Measurements from ENCODE around the gene VHLL. TPM values are rescaled to one million over a fixed set of nuclear protein-coding genes. Genes with fewer than 3 reads are reported as not detected.

The VHLL gene
- total and polyA plus RNA-seq, 4 donors: 0.67 TPM; not detected in 3

GRCh38 chr1:156257711-156258110 is 41.4 kb downstream of the VHLL start:
- WGBS: 90% methylated on average over 2 of the region's 2 CpGs
- Histone ChIP-seq H3K4me1 (ENCODE audit: control insufficient read depth in 4 of 4, insufficient read depth in 4 of 4, low read length in 3 of 4) (peaks cover 0 to 5% (median 2%) of the 10 kb centered on the region in 4 donors), H3K9me3 (ENCODE audit: control insufficient read depth in 4 of 4, low read length in 3 of 4) (no peaks in the 10 kb centered on the region), H3K36me3 (ENCODE audit: control insufficient read depth in 4 of 4, insufficient read depth in 3 of 4, low read depth in 1 of 4, low read length in 3 of 4) (peaks cover 15 to 79% (median 60%) of the 10 kb centered on the region in 4 donors), H3K27me3 (ENCODE audit: control insufficient read depth in 4 of 4, insufficient read depth in 4 of 4, low read length in 3 of 4) (no peaks in the 10 kb centered on the region), H3K4me3 (ENCODE audit: low read depth in 1 of 3, low read length in 3 of 3) (no peak overlapping the region), H3K27ac (ENCODE audit: low read depth in 1 of 2, low read length in 2 of 2) (no peak overlapping the region), H3K9ac (ENCODE audit: low read depth in 1 of 2, low read length in 2 of 2) (no peak overlapping the region)
- DNase-seq (ENCODE audit: low spot score): no peak
- TF ChIP-seq HNF4G (IDR thresholded peaks at IDR 0.05): no peak
- no peak for TF ChIP-seq JUND (IDR thresholded peaks at IDR 0.05)
- no peak for TF ChIP-seq HNF4A (conservative IDR thresholded peaks at IDR 0.05)
- no peak for TF ChIP-seq RXRA (IDR thresholded peaks at IDR 0.05)
- TF ChIP-seq FOXA1 (IDR thresholded peaks at IDR 0.05): no peak
- no peak for TF ChIP-seq TAF1 (conservative IDR thresholded peaks at IDR 0.05)
- no peak for TF ChIP-seq ZBTB33 (IDR thresholded peaks at IDR 0.05)
- TF ChIP-seq ATF3 (IDR thresholded peaks at IDR 0.05): no peak
- TF ChIP-seq REST (IDR thresholded peaks at IDR 0.05): no peak
- TF ChIP-seq CTCF (IDR thresholded peaks at IDR 0.05; ENCODE audit: low read depth, low read length, missing input control): no peak
- no peak for TF ChIP-seq NR2F2 (IDR thresholded peaks at IDR 0.05)
- TF ChIP-seq RAD21 (IDR thresholded peaks at IDR 0.05): no peak
- TF ChIP-seq GABPA (IDR thresholded peaks at IDR 0.05 in 1 of 2, conservative IDR thresholded peaks at IDR 0.05 in 1 of 2): no peak
- TF ChIP-seq YY1 (IDR thresholded peaks at IDR 0.05): no peak
- no peak for TF ChIP-seq FOXA2 (IDR thresholded peaks at IDR 0.05)
- TF ChIP-seq SP1 (IDR thresholded peaks at IDR 0.05): no peak
- no peak for TF ChIP-seq MAX (IDR thresholded peaks at IDR 0.05)

GRCh38 chr1:156253634-156254033 is 45.5 kb downstream of the VHLL start:
- Histone ChIP-seq H3K27ac (ENCODE audit: low read depth in 1 of 2, low read length in 2 of 2) (no peak overlapping the region), H3K4me1 (ENCODE audit: control insufficient read depth in 4 of 4, insufficient read depth in 4 of 4, low read length in 3 of 4) (no peaks in the 10 kb centered on the region), H3K9me3 (ENCODE audit: control insufficient read depth in 4 of 4, low read length in 3 of 4) (no peaks in the 10 kb centered on the region), H3K4me3 (ENCODE audit: low read depth in 1 of 3, low read length in 3 of 3) (no peak overlapping the region), H3K9ac (ENCODE audit: low read depth in 1 of 2, low read length in 2 of 2) (no peak overlapping the region), H3K36me3 (ENCODE audit: control insufficient read depth in 4 of 4, insufficient read depth in 3 of 4, low read depth in 1 of 4, low read length in 3 of 4) (peaks cover 8 to 83% (median 59%) of the 10 kb centered on the region in 4 donors), H3K27me3 (ENCODE audit: control insufficient read depth in 4 of 4, insufficient read depth in 4 of 4, low read length in 3 of 4) (no peaks in the 10 kb centered on the region)
- WGBS: 96% methylated on average over 3 of the region's 3 CpGs
- no peak for DNase-seq (ENCODE audit: low spot score)
- TF ChIP-seq YY1 (IDR thresholded peaks at IDR 0.05): no peak
- no peak for TF ChIP-seq ZBTB33 (IDR thresholded peaks at IDR 0.05)
- no peak for TF ChIP-seq HNF4G (IDR thresholded peaks at IDR 0.05)
- no peak for TF ChIP-seq REST (IDR thresholded peaks at IDR 0.05)
- no peak for TF ChIP-seq MAX (IDR thresholded peaks at IDR 0.05)
- TF ChIP-seq NR2F2 (IDR thresholded peaks at IDR 0.05): no peak
- no peak for TF ChIP-seq GABPA (IDR thresholded peaks at IDR 0.05 in 1 of 2, conservative IDR thresholded peaks at IDR 0.05 in 1 of 2)
- no peak for TF ChIP-seq RAD21 (IDR thresholded peaks at IDR 0.05)
- TF ChIP-seq FOXA2 (IDR thresholded peaks at IDR 0.05): no peak
